Measurements from ENCODE around the gene ZNF280B.
A peak's percentile ranks its signal among the peaks of the same experiment; 100 is the strongest.
"Not testable (repeated sequence)": the region's sequence is repeated elsewhere in the genome, so short reads cannot be mapped to it uniquely, and the experiment has no call there.

ZNF280B gene

DNA sequence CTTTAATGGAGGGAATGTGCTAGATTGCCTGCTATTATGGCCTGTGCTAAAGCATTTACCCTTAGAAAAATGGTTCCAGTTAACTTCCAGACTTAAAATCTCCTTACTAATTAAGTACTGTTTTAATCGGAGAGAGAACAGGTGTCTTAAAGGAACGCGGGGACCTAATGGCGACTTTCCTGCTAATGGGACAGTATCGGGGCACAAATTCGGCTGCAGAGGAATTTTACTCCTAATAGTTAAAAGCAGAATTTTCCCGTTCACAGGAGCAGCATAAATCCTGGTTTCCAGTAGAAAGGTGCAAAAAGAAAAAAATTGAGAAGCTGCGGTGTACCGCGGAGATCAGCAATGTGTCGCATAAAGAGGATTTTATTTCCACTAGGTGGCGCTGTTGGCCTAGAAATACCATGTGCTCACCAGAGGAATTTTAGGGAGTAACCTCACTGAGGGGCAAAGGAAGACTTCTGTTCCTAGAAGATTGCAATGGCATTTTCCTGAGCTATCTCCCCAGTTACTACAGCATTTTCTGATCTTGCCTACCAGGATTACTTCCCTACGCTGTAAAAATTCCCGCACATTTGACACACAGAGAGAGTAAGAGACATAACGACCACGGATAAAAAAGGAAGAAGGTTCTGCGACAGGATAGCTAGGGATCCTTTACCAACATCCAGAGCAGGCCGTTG lies 44.5 kb downstream of the ZNF280B start:
- peak; percentile 9 to 52 for DNase-seq (ENCODE audit: low read depth in 2 of 2)

DNA sequence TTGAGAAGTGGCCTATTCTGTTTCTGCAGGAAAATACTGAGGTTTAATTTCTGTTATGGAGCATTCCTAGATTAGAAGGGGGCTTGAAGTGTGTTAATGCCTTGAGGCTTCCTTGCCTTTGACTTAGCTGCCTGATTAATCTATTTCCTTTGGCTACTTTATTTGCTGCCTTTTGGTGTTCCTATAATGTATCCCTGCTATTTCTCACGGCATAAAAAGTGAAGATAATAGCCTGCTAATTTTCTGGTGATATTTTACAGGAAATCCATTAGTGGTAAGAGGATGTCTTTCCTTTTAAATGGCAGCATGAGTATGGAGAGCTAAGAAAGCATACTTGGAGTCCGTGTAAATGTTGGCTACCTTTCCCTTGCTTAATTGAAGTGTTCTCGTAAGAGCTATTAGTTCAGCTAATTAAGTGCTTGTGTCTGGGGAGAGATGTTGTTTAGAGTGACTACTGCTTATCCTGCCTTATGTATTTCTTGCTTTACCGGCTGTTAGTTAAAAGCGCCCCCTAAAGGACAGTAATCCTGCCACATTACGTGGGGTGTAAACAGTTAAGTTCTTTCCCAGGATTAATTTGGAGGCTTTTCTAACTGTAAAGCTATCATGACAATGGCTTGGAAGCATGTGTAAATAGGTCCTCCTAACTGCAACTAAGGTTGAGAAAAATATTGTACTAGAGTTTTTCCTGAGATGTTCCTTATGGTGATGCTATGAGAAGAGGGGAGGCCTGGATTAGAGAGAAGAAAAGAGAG lies 45.6 kb downstream of the ZNF280B start:
- no peak for DNase-seq (ENCODE audit: low read depth in 2 of 2)

DNA sequence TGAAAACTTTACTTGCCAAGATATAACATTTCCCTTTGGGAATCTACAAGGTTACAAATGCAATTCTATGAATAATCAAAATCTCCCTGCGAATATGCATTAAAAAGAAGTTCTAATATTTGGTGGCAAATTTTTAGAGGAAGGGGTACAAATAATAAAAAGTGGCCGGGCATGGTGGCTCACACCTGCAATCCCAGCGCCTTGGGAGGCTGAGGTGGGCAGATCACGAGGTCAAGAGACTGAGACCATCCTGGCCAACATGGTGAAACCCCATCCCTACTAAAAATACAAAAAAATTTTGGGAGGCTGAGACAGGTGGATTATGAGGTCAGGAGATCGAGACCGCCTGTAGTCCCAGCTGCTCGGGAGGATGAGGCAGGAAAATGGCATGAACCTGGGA lies 47.0 kb downstream of the ZNF280B start:
- DNase-seq (ENCODE audit: low read depth in 2 of 2): no peak

DNA sequence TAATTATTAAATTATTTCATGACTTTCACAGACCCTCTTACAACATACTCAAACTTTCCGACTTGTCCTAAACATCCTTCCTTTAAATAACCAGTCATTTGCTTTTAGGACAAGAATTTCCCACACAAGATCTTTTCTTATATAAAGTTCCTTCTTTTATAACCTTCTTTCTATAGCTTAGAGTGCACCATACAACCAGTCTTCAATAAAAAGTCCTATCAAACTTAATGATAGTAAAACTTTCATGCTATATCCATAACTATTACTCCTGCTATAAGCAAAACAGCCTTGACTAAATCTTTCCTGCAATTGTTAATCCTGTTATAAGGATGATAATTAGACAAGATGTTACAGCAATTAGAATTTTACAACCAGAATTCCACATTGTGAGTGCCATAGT lies 47.4 kb downstream of the ZNF280B start:
- DNase-seq (ENCODE audit: low read depth in 2 of 2): no peak

DNA sequence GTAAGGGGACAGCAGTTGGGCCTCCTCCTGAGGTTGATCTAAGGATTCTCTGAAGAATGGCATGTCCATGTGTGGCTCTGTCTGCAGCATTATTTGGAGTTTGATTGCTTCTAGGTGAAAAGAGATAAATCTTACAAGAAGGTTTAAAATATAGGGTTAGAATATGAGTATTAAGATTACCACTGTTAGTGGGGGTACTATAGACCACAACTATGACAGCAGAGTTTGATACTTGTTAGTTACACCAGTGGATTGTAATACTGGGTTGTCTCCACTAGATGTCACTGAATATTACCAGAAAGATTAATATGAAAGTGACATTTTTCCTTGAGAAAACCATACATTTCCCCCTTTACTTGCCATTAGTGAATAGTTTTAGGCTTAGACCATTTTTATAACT lies 47.9 kb downstream of the ZNF280B start:
- no peak for DNase-seq (ENCODE audit: low read depth in 2 of 2)

DNA sequence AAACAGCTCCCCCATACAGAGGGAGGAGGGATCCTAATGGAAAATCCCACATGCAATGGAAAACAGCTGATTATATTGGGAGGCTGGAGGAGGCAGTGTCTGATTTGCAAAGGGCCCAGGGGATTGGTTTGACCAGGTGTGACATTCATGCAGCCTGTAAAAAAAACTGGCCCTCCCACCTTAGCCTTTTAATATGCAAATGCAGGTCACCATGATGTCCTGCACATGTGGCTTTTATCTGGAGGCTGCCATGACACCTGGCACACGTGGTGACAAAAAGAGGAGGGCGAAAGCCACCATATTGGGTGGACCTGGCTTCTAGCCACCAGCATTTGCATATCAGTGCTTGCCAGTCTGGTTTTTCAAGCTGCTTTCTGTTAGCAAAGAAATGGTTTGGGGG lies 48.5 kb downstream of the ZNF280B start:
- DNase-seq (ENCODE audit: low read depth in 2 of 2): no peak

DNA sequence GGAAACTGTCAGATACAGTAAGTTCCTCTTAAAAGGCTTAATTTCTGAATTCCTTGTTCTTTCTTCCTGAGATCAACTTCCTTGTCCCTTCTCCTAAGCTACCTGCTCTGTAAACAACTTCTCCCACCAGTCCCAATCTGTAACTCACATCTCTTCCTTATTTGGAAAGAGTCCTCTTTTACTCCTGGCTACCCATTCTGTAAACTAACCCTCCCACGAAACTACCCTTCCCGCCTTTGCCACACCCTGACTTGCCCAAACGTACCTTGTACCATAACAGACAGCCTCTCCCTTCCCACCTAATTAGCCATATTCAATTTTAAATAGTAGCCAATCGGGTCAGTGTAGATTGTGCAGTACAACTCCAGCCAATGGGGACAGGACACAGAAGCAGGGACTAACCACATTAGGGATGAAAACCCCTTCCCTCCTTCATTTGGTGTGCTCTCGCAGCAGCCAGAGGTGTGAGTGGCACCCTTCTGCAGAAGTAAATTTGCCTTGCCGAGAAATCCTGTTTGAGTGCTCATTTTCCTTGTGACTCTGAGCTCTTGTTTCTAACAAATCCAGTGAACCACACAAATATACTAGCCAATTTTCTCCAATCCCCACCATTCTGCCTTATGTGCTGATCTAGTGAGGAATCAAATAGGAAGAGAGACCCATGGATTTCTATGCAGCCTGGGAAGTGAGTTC lies 49.5 kb downstream of the ZNF280B start:
- no peak for DNase-seq (ENCODE audit: low read depth in 2 of 2)

DNA sequence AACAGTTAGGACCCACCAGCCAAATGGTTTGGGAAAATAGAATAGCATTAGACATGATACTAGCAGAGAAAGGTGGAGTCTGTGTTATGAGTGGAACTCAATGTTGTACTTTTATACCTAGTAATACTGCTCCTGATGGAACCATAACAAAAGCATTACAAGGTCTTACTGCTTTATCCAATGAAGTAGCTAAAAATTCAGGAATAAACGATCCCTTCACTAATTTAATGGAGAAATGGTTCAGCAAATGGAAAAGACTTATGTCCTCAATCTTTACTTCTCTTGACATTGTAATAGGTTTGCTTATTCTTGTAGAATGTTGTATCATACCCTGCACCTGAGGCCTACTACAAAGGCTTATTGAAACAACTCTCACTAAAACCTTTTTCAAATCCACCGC lies 50.2 kb downstream of the ZNF280B start:
- no peak for DNase-seq (ENCODE audit: low read depth in 2 of 2)

DNA sequence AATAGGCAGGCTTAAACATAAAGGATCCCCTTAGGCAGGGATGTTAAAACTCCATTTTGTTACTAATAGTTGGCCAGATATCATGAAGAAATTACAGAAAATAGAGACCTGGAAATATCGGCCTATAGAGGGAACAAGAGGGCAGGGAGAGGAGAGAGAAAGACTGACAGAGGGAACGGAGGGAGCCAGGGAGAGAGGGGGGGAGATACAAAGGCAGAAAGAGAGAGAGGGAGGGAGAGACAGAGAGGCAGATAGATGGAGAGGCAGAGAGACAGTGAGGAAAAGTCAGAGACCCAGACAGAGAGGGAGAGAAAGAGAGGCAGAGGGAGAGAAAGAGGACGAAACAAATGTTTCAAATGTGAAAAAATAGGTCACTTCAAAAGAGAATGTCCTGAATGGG lies 53.5 kb downstream of the ZNF280B start:
- DNase-seq (ENCODE audit: low read depth in 2 of 2): no peak

DNA sequence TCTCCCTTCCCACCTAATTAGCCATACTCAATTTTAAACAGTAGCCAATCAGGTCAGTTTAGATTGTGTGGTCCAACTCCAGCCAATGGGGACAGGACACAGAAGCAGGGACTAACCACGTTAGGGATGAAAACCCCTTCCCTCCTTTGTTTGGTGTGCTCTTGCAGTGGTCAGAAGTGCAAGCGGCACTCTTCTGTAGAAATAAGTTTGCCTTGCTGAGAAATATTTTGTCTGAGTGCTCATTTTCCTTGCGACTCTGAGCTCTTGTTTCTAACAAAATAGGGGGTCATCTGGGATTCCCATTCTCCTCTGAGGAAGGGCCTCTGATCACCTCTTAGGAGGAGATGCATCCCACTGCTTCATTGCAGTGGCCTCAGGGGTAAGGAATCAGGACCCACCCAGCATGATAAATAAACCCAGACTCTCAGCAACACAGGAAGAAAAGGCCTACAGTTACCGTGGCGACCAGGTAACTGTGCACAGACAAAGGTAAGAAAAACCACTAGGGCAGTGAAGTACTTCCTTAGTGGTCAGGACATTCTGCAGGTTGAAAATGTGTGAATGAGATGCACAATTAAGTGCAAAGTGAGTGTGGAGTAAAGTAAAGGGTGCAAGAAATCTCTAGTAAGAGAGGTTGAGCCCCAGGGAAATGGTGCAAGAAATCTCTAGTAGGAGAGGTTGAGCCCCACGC lies 55.4 kb downstream of the ZNF280B start:
- no peak for DNase-seq (ENCODE audit: low read depth in 2 of 2)

DNA sequence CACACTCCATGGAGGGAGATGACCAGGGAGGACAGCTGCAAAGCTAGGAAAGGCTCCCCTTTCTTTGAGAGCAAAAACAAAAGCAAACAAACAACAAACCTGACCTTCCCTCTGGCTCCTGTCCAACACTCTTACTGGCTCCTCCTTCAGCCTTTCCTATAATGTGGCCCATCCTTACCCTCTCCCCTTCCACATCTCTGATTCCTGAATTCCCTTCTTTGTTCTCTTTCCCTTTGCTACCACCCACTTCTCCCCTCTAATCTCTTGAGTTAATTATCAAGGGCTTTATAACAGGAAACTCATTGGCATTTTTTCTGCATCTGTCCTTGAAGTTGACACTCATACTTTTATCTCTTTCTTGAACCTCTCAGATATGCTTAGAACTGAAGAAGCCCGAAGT lies 56.3 kb downstream of the ZNF280B start:
- DNase-seq (ENCODE audit: low read depth in 2 of 2): no peak

DNA sequence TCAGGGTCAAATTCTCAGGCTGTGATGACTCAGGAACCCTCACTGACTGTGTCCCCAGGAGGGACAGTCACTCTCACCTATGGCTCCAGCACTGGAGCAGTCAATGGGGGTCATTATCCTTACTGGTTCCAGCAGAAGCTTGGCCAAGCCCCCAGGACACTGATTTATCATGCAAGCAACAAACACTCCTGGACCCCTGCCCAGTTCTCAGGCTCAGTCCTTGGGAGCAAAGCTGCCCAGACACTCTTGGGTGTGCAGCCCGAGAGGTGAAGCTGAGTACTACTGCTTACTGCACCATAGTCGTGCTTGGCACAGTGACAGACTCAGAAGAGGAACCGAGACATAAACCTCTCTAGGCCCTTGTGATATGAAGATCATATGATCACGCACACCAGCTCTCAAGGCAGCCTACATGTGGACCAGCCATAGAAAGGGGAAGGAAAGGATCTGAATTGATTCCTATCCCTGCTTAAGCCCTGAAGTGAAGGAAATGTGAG lies 58.2 kb downstream of the ZNF280B start:
- no peak for DNase-seq (ENCODE audit: low read depth in 2 of 2)

DNA sequence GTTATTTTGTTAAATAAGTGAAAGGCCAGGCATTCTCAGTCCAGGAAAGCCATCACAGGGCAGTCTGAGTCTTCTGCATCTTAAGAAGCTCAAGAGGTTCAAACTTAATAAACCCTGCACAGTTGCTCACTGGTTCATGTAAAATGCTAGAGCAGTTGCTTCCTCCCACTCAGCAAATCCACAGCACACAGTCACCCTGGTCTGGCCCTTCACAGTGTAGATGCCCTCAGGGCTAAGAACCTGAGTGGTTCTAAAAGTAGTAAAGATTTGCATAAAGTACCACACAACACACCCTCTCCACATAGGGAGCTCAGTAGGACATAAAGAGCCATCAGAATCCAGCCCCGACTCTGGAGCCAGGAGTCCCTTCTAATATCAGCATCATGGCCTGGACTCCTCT lies 58.7 kb downstream of the ZNF280B start:
- DNase-seq (ENCODE audit: low read depth in 2 of 2): no peak

DNA sequence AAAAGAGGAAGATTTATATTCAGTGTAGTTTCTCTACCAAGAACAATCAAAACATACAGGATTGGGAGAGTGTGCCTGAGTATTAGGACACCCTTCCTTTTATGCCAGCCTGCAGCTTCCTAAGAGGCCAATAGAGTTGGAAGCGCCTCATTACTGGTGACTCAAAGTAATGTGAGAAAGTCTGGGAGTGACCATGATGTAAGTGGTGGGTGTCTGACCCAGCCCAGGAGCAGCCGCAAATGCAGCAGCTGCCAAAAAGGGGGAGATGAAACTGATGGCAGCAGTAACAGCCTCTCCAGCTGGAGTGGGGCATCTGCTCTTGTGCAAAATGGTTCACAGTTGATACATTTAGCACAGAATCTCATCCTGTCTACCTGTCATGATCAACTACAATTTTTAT lies 62.0 kb downstream of the ZNF280B start:
- DNase-seq (ENCODE audit: low read depth in 2 of 2): no peak

DNA sequence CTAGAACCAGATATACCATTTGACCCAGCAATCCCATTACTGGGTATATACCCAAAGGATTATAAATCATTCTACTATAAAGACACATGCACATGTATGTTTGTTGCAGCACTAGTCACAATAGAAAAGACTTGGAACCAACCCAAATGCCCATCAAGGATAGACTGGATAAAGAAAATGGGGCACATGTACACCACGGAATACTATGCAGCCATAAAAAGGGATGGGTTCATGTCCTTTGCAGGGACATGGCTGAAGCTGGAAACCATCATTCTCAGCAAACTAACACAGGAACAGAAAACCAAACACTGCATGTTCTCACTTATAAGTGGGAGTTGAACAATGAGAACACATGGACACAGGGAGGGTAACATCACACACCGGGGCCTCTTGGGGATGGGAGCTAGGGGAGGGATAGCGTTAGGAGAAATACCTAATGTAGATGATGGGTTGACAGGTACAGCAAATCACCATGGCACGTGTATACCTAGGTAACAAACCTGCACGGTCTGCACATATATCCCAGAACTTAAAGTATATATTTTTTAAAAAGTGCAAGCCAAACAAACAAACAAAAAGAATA lies 64.4 kb downstream of the ZNF280B start:
- not testable (repeated sequence) for DNase-seq (ENCODE audit: low read depth in 2 of 2)

DNA sequence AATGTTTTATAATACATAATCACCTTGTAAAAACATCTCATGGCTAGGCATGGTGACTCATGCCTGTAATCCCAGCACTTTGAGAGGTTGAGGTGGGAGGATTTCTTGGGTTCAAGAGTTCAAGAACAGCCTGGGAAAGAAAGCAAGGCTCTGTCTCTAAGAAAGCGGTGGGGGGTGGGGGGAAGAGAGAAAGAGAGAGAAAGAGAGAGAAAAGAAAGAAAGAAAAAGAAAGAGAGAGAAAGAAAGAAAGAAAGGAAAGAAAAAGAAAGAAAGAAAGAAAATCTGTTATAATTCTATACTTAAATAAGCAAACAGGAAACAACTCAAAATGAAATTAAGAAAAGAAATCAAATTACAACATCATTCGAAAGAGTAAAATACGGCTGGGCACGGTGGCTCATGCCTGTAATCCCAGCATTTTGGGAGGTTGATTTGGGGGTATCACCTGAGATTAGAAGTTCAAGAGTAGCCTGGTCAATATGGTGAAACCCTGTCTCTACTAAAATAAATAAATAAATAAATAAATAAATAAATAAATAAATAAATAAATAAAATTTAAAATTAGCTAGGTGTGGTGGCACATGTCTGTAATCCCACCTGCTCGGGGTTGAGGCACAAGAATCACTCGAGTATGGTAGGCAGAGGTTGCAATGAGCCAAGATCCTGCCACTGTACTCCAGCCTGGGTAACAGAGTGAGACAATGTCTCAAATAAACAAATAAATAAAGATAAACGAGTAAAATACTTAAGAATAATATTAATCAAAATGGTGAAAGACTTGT lies 65.4 kb downstream of the ZNF280B start:
- DNase-seq (ENCODE audit: low read depth in 2 of 2): no peak

DNA sequence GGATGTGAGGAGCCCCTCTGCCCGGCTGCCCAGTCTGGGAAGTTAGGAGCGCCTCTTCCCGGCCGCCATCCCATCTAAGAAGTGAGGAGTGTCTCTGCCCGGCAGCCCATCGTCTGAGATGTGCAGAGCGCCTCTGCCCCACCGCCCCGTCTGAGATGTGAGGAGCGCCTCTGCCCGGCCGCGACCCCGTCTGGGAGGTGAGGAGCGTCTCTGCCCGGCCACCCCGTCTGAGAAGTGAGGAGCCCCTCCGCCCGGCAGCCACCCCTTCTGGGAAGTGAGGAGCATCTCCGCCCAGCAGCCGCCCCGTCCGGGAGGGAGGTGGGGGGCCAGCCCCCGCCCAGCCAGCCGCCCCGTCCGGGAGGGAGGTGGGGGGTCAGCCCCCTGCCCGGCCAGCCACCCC lies 66.9 kb downstream of the ZNF280B start:
- not testable (repeated sequence) for DNase-seq (ENCODE audit: low read depth in 2 of 2)

DNA sequence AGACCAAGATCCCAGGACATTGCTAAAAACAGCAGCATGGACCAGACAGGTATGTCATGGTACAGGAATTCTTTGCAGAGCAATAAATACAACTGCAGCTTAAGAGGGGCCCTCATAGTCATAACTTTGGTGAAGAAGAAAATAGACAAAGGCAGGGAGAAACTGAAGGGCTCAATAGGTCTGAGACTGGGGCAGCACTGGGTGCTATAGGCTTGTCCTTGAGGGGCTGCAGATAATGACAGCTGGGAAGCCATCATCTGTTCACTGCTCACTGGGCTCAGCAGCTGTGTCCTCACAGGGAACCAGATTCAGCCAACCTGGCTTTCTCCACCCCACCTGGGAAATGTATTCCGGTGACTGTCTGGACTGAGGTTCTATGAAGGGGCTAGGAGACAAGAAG lies 68.4 kb downstream of the ZNF280B start:
- no peak for DNase-seq (ENCODE audit: low read depth in 2 of 2)

Measured in stimulated activated CD4-positive, alpha-beta T cell treated with anti-CD3 and anti-CD28 coated beads, Interleukin-1b, Interleukin-23, amount 100 ng/mL, for 4 hours (primary cell).